Ovary (tissue), 9 donors: ENCODE measurements around the gene CMTM5. TPM values are rescaled to one million over a fixed set of nuclear protein-coding genes. Genes with fewer than 3 reads are reported as not detected.
"Not testable (repeated sequence)": the region's sequence is repeated elsewhere in the genome, so short reads cannot be mapped to it uniquely, and the experiment has no call there.

Experiments used
- DNase-seq, 5 donors: peaks; one replicate each; pipeline ENCODE4 v3.0.0-alpha.2; 2019 to 2020
- H3K27ac ChIP-seq, 2 donors: fragments of 200-600 bp; one replicate each; pipeline versions ENCODE4 v1.5.1 to v1.8.0; 2019 to 2022
- H3K27me3 ChIP-seq: fragments of 200-600 bp; one replicate; pipeline ENCODE4 v1.8.0; 2022
- H3K36me3 ChIP-seq: fragments of 200-600 bp; sonication (generic); one replicate; pipeline ENCODE4 v1.5.1; 2019
- H3K4me1 ChIP-seq: one replicate; pipeline ENCODE4 v1.8.1; 2013; ENCODE audit warnings: mild to moderate bottlenecking, moderate library complexity; ENCODE audit not compliant: insufficient read depth
- H3K4me3 ChIP-seq: fragments of 200-600 bp; sonication (generic); one replicate; pipeline ENCODE4 v1.5.1; 2017
- H3K9me3 ChIP-seq, 2 donors: fragments of 200-600 bp in 1 of 2; sonication (generic) in 1 of 2; one replicate each; pipeline versions ENCODE4 v1.5.1 to v1.8.1; 2013 to 2019; ENCODE audit warnings: mild to moderate bottlenecking in 1 of 2, moderate library complexity in 1 of 2
- EP300 ChIP-seq: sonication (generic); formaldehyde crosslinking; IDR thresholded peaks from one replicate; pipeline ENCODE4 v1.6.1; 2017; ENCODE audit warnings: antibody characterized with exemption
- POLR2A ChIP-seq: fragments of 450-650 bp; IDR thresholded peaks from one replicate; pipeline ENCODE4 v1.6.1; 2017; ENCODE audit warnings: antibody characterized with exemption, mild to moderate bottlenecking, moderate library complexity
- WGBS, 3 donors: extraction: QIAGEN DNeasy Blood & Tissue Kit in 1 of 3; methylation state at CpG; one replicate each; pipeline versions ENCODE4 v1.1.5 to v1.1.7; 2013 to 2017; 5-methylcytosine and 5-hydroxymethylcytosine counted together
- intact Hi-C, 4 donors: fragments of 100-400 bp; cut with DNase I; formaldehyde crosslinking; loops; one replicate each; pipeline versions ENCODE4 v1.11.0 to v1.15.1; 2022 to 2023
- polyA plus RNA-seq, 2 donors: library from polyadenylated mRNA; stranded (reverse); fragments of 200-250 nt in 1 of 2; fragments of 350-450 nt in 1 of 2; fragmentation: Illumina TruSeq in 1 of 2; extraction: RNeasy Lipid Tissue Mini Kit (QIAGEN cat#74804) in 1 of 2; gene quantifications; one replicate each; pipeline ENCODE4 v1.2.3, GENCODE V29; 2013 to 2014
- total RNA-seq, 7 donors: library from RNA; depleted of rRNA in 2 of 7; stranded (reverse); fragments of >200 nt in 2 of 7; fragmentation: NEBNext Ultra II Directional in 3 of 7; extraction: Animal tissue kit (Norgen Biotek cat#: 25700) in 3 of 7; gene quantifications; one replicate each; pipeline versions ENCODE4 v1.1.0 to v1.2.4, GENCODE V29; 2016 to 2023
- TF ChIP-seq, protein P1 (sequence below), 3 donors: fragments of 450-650 bp in 2 of 3; fragments of 200-600 bp in 1 of 3; IDR thresholded peaks; one replicate each; pipeline versions ENCODE4 v1.5.1 to v1.8.0; 2016 to 2022; ENCODE audit warnings: antibody characterized with exemption in 3 of 3, mild to moderate bottlenecking in 1 of 3
- donor health status: DM: no; HTN: no; CAD: no; lungs with moderate emphysema.
- donor health status: DM: no; HTN: no; CAD: no.
- donor health status: Bipolar disorder and iron deficiency.
- donor health status: DM: yes; HTN: yes; CAD: no.
- donor health status: DM: no; HTN: no; CAD: no.
- donor health status: DM: yes; HTN: yes; CAD: no.

CMTM5 gene
- total and polyA plus RNA-seq, 9 donors: 0.16 to 1.1 (median 0.48) TPM; not detected in 6

DNA sequence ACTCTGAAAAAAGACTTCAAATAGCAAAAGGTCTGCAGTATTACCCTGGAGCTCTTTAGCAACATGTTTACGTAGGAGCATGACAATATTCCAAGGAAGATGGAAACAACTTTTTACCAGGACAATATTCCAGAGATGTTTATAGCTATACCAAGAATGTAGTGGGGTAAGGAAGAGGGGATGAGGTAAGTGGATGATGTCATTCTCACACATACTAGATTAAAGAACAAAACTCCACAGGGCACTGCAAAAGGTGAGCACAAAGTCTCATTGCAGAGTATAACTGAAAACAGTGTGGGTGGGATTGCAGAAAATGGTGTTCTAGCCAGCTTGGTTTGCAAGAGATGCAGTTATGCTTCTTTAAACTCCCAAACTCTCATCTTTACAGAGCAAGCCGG is 8.4 kb downstream of the CMTM5 start:
- 52 to 68% (median 67%) methylated on average over 2 of the region's 2 CpGs for WGBS, 3 donors
- no peaks in the 10 kb centered on the region for H3K27me3 ChIP-seq
- no peak overlapping the region for H3K4me3 ChIP-seq
- intact Hi-C loops: no loop called here
- no peak overlapping the region for H3K27ac ChIP-seq
- no peaks in the 10 kb centered on the region for H3K4me1 ChIP-seq
- TF ChIP-seq EP300 (no peak), POLR2A (no peak)
- TF ChIP-seq, protein P1, sequence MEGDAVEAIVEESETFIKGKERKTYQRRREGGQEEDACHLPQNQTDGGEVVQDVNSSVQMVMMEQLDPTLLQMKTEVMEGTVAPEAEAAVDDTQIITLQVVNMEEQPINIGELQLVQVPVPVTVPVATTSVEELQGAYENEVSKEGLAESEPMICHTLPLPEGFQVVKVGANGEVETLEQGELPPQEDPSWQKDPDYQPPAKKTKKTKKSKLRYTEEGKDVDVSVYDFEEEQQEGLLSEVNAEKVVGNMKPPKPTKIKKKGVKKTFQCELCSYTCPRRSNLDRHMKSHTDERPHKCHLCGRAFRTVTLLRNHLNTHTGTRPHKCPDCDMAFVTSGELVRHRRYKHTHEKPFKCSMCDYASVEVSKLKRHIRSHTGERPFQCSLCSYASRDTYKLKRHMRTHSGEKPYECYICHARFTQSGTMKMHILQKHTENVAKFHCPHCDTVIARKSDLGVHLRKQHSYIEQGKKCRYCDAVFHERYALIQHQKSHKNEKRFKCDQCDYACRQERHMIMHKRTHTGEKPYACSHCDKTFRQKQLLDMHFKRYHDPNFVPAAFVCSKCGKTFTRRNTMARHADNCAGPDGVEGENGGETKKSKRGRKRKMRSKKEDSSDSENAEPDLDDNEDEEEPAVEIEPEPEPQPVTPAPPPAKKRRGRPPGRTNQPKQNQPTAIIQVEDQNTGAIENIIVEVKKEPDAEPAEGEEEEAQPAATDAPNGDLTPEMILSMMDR (IDR thresholded peaks at IDR 0.05): no peak
- no peaks in the 10 kb centered on the region for H3K9me3 ChIP-seq
- H3K36me3 ChIP-seq: no peaks in the 10 kb centered on the region
- no peak for DNase-seq

DNA sequence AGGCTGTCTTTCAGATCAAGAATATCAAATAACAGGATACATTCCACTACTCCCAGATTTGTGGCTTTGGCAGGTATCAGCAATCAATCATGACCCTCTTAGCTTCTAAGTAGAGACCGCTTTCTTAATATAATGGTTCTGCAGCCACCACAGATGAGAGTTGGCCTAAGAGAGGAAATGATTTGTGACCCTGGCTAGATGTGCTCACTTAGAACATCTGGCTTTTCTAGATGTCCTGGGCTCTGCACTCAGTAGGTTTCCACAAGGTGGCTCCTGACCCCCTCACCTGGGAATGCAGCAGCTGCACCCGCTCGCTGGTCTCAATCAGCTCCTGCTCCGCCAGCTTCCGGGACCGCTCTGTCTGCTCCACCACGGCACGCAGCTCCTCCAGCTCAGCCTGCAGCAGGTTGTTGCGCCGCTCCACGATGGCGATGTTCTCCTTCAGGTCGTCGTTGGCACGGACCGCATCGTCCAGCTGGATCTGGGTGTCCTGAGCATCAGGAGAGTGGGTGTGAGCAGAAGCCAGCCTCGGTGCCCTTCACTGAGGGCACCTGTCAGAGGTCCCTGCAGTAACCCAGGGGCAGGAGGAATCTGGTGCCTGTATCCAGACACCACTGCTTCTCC is 8.9 kb downstream of the CMTM5 start:
- H3K9me3 ChIP-seq: no peaks in the 10 kb centered on the region
- no peak overlapping the region for H3K27ac ChIP-seq
- TF ChIP-seq, protein P1 (IDR thresholded peaks at IDR 0.05): no peak
- TF ChIP-seq POLR2A (no peak), EP300 (no peak)
- H3K27me3 ChIP-seq: no peaks in the 10 kb centered on the region
- 85 to 87% (median 86%) methylated on average over 18 of the region's 18 CpGs for WGBS, 3 donors
- no peak overlapping the region for H3K4me3 ChIP-seq
- intact Hi-C loops: no loop called here
- no peak for DNase-seq
- H3K36me3 ChIP-seq: no peaks in the 10 kb centered on the region
- H3K4me1 ChIP-seq: no peaks in the 10 kb centered on the region

DNA sequence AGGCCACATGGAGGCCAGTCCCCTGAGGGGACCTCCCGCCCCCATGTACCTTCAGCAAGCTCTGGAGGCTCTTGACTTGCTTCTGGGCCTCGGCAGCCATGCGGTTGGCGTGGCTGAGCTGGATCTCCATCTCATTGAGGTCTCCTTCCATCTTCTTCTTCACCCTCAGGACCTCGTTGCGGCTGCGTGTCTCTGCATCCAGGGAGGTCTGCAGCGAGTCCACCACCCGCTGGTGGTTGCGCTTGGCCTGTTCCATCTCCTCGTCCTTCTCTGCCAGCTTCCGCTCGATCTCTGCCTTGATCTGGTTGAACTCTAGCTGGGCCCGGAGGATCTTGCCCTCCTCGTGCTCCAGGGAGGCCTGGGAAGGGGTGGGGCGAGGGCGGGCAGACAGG is 9.4 kb downstream of the CMTM5 start:
- H3K4me1 ChIP-seq, H3K27me3 ChIP-seq, intact Hi-C loops, DNase-seq, H3K4me3 ChIP-seq, H3K9me3 ChIP-seq, H3K27ac ChIP-seq, H3K36me3 ChIP-seq: not testable (repeated sequence)
- WGBS, 3 donors: 87 to 91% (median 89%) methylated on average over 17 of the region's 17 CpGs

DNA sequence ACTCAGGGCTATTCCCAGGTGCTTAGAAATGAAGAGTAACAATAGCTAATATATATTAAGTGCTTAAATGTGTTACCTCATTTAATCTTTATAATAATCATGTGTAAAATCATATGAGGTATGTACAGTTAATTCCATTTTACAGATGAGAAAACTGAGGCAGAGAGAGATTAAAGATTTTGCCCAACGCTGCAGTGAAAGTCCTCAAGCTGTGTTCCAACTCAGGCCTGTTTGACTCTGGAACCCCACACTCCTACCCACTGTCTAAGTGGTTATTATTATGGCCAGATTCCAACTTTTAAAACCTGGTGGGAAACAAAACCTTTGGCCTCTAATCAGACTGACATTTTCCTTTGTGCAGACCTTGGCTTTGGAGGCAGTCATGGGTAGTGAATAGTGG is 10.2 kb downstream of the CMTM5 start:
- H3K36me3 ChIP-seq: no peaks in the 10 kb centered on the region
- no peaks in the 10 kb centered on the region for H3K4me1 ChIP-seq
- H3K4me3 ChIP-seq: no peak overlapping the region
- TF ChIP-seq EP300 (no peak), POLR2A (no peak)
- TF ChIP-seq, protein P1 (IDR thresholded peaks at IDR 0.05): no peak
- WGBS, 3 donors: 72 to 83% (median 83%) methylated on average over 1 of the region's 1 CpG
- DNase-seq: no peak
- H3K9me3 ChIP-seq: no peaks in the 10 kb centered on the region
- no peaks in the 10 kb centered on the region for H3K27me3 ChIP-seq
- intact Hi-C loops: no loop called here
- H3K27ac ChIP-seq: no peak overlapping the region

DNA sequence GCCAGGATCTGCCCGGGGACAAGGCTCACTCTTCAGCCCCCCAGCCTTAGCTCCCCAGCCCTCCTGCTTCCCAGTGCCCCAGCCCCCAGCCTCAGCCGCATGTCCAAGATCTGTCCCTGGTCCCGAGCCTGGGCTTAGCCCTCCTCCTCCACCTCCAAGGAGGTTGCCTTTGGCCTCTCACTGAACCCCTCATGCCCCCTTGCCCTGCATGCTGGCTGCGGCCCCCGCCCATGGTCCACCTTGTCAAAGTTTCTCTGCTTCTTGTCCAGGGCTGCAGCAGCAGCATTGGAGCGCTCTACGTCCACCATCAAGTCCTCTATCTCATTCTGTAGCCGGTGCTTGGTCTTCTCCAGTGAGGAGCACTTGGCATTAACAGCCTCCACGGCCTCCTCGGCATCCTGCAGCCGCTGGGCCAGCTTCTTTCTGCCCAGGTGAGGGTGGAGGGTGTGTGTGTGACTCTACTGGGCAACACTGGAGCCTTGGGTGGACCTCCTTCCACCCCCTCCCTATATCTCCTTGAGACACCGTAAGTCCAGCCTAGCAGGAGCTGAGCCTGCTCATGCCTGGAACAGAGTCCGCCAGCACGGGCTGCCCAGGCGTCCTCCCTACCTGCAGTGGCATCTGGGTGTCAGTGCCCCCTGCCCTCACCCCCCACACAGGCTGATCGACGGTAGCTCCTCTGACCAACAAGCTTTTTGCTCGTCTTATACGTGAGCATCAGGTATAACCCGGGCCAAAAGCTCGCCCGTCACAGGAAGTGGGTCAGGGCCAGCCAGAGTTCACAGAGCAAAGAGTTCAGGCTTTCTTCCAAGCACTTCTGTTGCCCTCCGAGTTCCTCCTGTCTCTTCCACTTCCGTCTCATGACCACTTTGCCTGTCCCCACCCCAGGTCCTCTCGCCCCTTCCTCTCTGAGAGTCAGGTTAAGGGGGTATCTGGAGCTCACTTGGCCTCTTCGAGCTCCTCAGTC is 11.4 kb downstream of the CMTM5 start:
- WGBS, 3 donors: 71 to 74% (median 71%) methylated on average over 26 of the region's 26 CpGs

More for the DNA sequence above, 11.4 kb downstream of the CMTM5 start:
- no peak for DNase-seq
- intact Hi-C loops: no loop called here
- Histone ChIP-seq H3K36me3 (no peaks in the 10 kb centered on the region), H3K4me1 (no peaks in the 10 kb centered on the region), H3K9me3 (no peaks in the 10 kb centered on the region), H3K27me3 (no peaks in the 10 kb centered on the region), H3K27ac (no peak overlapping the region), H3K4me3 (no peak overlapping the region)
- no peak for TF ChIP-seq EP300
- TF ChIP-seq, protein P1 (IDR thresholded peaks at IDR 0.05): no peak
- no peak for TF ChIP-seq POLR2A
